Loucy (cell line): ENCODE measurements around the gene ARL8B.

Experiments used
- H2AFZ ChIP-seq: fragments of 200-600 bp; sonication (generic); 2 replicates; pipeline ENCODE4 v1.6.0; 2016; ENCODE audit warnings: antibody characterized with exemption, mild to moderate bottlenecking, low read length, moderate library complexity
- H3F3A ChIP-seq: fragments of 200-600 bp; 2 replicates; pipeline ENCODE4 v1.6.0; 2016; ENCODE audit warnings: antibody characterized with exemption, low read depth, mild to moderate bottlenecking
- H3K27me3 ChIP-seq: fragments of 200-600 bp; sonication (generic); 2 replicates; pipeline ENCODE4 v1.6.1; 2014; ENCODE audit warnings: low read length, mild to moderate bottlenecking; ENCODE audit not compliant: insufficient read depth, poor library complexity, severe bottlenecking
- H3K36me3 ChIP-seq: fragments of 200-600 bp; sonication (generic); 2 replicates; pipeline ENCODE4 v1.6.1; 2016; ENCODE audit warnings: low read length; ENCODE audit not compliant: insufficient read depth
- H3K4me1 ChIP-seq: fragments of 200-600 bp; sonication (generic); 2 replicates; pipeline ENCODE4 v1.5.1; 2014; ENCODE audit warnings: low read length, mild to moderate bottlenecking; ENCODE audit not compliant: insufficient read depth, poor library complexity, severe bottlenecking
- H3K4me2 ChIP-seq: fragments of 200-600 bp; sonication (generic); 2 replicates; pipeline ENCODE4 v1.6.0; 2014; ENCODE audit warnings: antibody characterized with exemption, low read length, low read depth, mild to moderate bottlenecking; ENCODE audit not compliant: poor library complexity, severe bottlenecking
- H3K4me3 ChIP-seq: fragments of 200-600 bp; sonication (generic); 2 replicates; pipeline ENCODE4 v1.5.1; 2014; ENCODE audit warnings: low read length, mild to moderate bottlenecking, mixed read lengths; ENCODE audit not compliant: poor library complexity, severe bottlenecking
- H3K79me2 ChIP-seq: fragments of 200-600 bp; sonication (generic); 2 replicates; pipeline ENCODE4 v1.6.1; 2014; ENCODE audit warnings: low read length; ENCODE audit not compliant: insufficient read depth
- H3K9ac ChIP-seq: fragments of 200-600 bp; sonication (generic); 2 replicates; pipeline ENCODE4 v1.6.0; 2014; ENCODE audit warnings: mild to moderate bottlenecking, low read depth, low read length, moderate library complexity; ENCODE audit not compliant: poor library complexity, severe bottlenecking
- H3K9me2 ChIP-seq: fragments of 200-600 bp; sonication (generic); replicated peaks from 2 replicates; pipeline ENCODE4 v1.6.1; 2016; ENCODE audit warnings: low read depth, low read length, mixed read lengths
- H3K9me3 ChIP-seq: fragments of 200-600 bp; sonication (generic); 2 replicates; pipeline ENCODE4 v1.6.1; 2014; ENCODE audit warnings: mild to moderate bottlenecking, antibody characterized with exemption, low read length, low read depth; ENCODE audit not compliant: insufficient read depth
- H4K20me1 ChIP-seq: fragments of 200-600 bp; sonication (generic); 2 replicates; pipeline ENCODE4 v1.6.0; 2014; ENCODE audit warnings: antibody characterized with exemption, low read length, mild to moderate bottlenecking; ENCODE audit not compliant: insufficient read depth, poor library complexity, severe bottlenecking
- EZH2phosphoT487 ChIP-seq: fragments of 200-600 bp; IDR thresholded peaks from 2 replicates; pipeline ENCODE4 v1.6.1; 2018; ENCODE audit warnings: antibody characterized with exemption, mild to moderate bottlenecking, moderate library complexity, borderline replicate concordance
- TF ChIP-seq, protein P1 (sequence below): fragments of 200-600 bp; sonication (generic); conservative IDR thresholded peaks from 2 replicates; pipeline ENCODE4 v1.5.1; 2014; ENCODE audit warnings: mild to moderate bottlenecking, antibody characterized with exemption, low read length

ARL8B gene

GRCh38 chr3:5226783-5227182 lies 104.7 kb downstream of the ARL8B start:
- Histone ChIP-seq H4K20me1 (no peaks in the 10 kb centered on the region), H3K36me3 (no peaks in the 10 kb centered on the region), H3K4me3 (no peak overlapping the region), H3K9ac (no peak overlapping the region), H2AFZ (no peak overlapping the region), H3K9me3 (no peaks in the 10 kb centered on the region), H3K27me3 (no peaks in the 10 kb centered on the region), H3K4me1 (no peaks in the 10 kb centered on the region), H3K79me2 (no peaks in the 10 kb centered on the region), H3F3A (no peaks in the 10 kb centered on the region), H3K9me2 (no peaks in the 10 kb centered on the region), H3K4me2 (no peak overlapping the region)
- TF ChIP-seq, protein P1, sequence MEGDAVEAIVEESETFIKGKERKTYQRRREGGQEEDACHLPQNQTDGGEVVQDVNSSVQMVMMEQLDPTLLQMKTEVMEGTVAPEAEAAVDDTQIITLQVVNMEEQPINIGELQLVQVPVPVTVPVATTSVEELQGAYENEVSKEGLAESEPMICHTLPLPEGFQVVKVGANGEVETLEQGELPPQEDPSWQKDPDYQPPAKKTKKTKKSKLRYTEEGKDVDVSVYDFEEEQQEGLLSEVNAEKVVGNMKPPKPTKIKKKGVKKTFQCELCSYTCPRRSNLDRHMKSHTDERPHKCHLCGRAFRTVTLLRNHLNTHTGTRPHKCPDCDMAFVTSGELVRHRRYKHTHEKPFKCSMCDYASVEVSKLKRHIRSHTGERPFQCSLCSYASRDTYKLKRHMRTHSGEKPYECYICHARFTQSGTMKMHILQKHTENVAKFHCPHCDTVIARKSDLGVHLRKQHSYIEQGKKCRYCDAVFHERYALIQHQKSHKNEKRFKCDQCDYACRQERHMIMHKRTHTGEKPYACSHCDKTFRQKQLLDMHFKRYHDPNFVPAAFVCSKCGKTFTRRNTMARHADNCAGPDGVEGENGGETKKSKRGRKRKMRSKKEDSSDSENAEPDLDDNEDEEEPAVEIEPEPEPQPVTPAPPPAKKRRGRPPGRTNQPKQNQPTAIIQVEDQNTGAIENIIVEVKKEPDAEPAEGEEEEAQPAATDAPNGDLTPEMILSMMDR: peak; percentile 69
- TF ChIP-seq EZH2phosphoT487: no peak

DNA sequence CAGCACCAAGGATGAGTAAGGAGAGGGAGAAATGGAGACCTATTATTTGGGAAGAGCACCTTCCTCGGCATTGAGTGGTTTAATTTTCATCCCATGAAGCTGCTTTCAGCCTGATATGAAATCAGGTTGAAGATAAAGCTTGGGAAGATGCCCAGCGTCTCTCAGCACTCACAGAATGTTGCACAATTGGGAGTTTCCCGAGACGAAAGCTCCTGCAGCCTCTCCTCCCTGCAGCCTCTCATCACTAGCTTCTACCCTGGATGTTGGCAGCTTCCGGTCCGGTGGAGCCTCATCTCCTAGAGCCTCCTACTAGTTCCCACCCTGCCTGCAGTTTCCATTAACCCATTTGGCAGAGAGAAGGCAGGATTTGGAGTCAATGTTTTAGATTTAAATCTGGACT lies 105.7 kb downstream of the ARL8B start:
- Histone ChIP-seq H3K36me3 (no peaks in the 10 kb centered on the region), H3K9me2 (no peaks in the 10 kb centered on the region), H3K4me3 (no peak overlapping the region), H3K9me3 (no peaks in the 10 kb centered on the region), H3K4me1 (no peaks in the 10 kb centered on the region), H3K9ac (no peak overlapping the region), H4K20me1 (no peaks in the 10 kb centered on the region), H3K4me2 (no peak overlapping the region), H3F3A (no peaks in the 10 kb centered on the region), H2AFZ (no peak overlapping the region), H3K79me2 (no peaks in the 10 kb centered on the region), H3K27me3 (no peaks in the 10 kb centered on the region)
- TF ChIP-seq EZH2phosphoT487: no peak
- TF ChIP-seq, protein P1: no peak

DNA sequence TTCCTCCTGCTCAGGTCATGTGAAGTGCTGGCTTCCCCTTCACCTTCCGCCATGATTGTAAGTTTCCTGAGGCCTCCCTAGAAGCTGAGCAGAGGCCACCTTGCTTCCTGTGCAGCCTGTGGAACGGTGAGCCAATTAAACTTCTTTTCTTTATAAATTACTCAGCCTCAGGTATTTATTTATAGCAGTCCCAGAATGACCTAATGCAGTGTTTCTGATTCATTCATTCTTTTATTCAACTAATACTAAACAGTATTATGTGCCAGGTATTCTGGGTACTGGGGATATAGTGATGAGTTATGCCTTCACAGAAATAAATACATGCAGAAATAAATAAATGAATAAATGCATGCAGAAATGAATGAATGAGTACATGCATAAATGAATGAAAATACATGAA lies 107.3 kb downstream of the ARL8B start:
- Histone ChIP-seq H3K4me3 (no peak overlapping the region), H2AFZ (no peak overlapping the region), H3K9me2 (no peaks in the 10 kb centered on the region), H3K4me2 (no peak overlapping the region), H3K9me3 (no peaks in the 10 kb centered on the region), H3F3A (no peaks in the 10 kb centered on the region), H3K79me2 (no peaks in the 10 kb centered on the region), H3K4me1 (no peaks in the 10 kb centered on the region), H3K36me3 (no peaks in the 10 kb centered on the region), H3K9ac (no peak overlapping the region), H4K20me1 (no peaks in the 10 kb centered on the region), H3K27me3 (no peaks in the 10 kb centered on the region)
- TF ChIP-seq EZH2phosphoT487: no peak
- TF ChIP-seq, protein P1: no peak
